Vagina (tissue), 2 donors: ENCODE measurements around the gene OPRL1. TPM values are rescaled to one million over a fixed set of nuclear protein-coding genes. Genes with fewer than 3 reads are reported as not detected.

Experiments used
- DNase-seq, 2 donors: peaks; one replicate each; pipeline ENCODE4 v3.0.0-alpha.2; 2017; ENCODE audit errors: extremely low spot score in 2 of 2
- H3K27ac ChIP-seq: fragments of 200-600 bp; sonication (generic); one replicate; pipeline ENCODE4 v1.5.1; 2019
- H3K27me3 ChIP-seq: fragments of 200-600 bp; sonication (generic); one replicate; pipeline ENCODE4 v1.5.1; 2019
- H3K36me3 ChIP-seq, 2 donors: fragments of 200-600 bp; sonication (generic); one replicate each; pipeline ENCODE4 v1.5.1; 2017 to 2019
- H3K4me1 ChIP-seq: fragments of 200-600 bp; sonication (generic); one replicate; pipeline ENCODE4 v1.5.1; 2019
- H3K4me3 ChIP-seq, 2 donors: fragments of 200-600 bp; sonication (generic); 1 replicate in 1 of 2; 2 replicates in 1 of 2; pipeline ENCODE4 v1.5.1; 2016 to 2019
- H3K9me3 ChIP-seq: fragments of 200-600 bp; sonication (generic); one replicate; pipeline ENCODE4 v1.5.1; 2019
- POLR2A ChIP-seq, 2 donors: fragments of 450-650 bp; IDR thresholded peaks; one replicate each; pipeline ENCODE4 v1.6.1; 2017; ENCODE audit warnings: antibody characterized with exemption in 2 of 2, mild to moderate bottlenecking in 2 of 2, moderate library complexity in 2 of 2
- POLR2AphosphoS5 ChIP-seq, 2 donors: sonication (generic); formaldehyde crosslinking; IDR thresholded peaks; one replicate each; pipeline ENCODE4 v1.9.0; 2017; ENCODE audit warnings: antibody characterized with exemption in 2 of 2, mild to moderate bottlenecking in 2 of 2, low read depth in 1 of 2; ENCODE audit not compliant: insufficient read depth in 1 of 2
- intact Hi-C: fragments of 100-400 bp; cut with DNase I; formaldehyde crosslinking; loops from one replicate; pipeline ENCODE4 v1.15.1; 2023
- total RNA-seq: library from RNA; depleted of rRNA; stranded (reverse); fragments of >200 nt; gene quantifications from one replicate; pipeline ENCODE4 v1.2.3, GENCODE V29; 2016
- TF ChIP-seq, protein P1 (sequence below), 3 experiments: fragments of 450-650 bp in 2 of 3; fragments of 200-600 bp in 1 of 3; sonication (generic) in 1 of 3; IDR thresholded peaks; one replicate each; pipeline ENCODE4 v1.5.1; 2017 to 2019; ENCODE audit warnings: antibody characterized with exemption in 3 of 3, mild to moderate bottlenecking in 2 of 3, moderate library complexity in 2 of 3

The OPRL1 gene
- total RNA-seq, 1 donor from 2014 or later, result 1.5 TPM

DNA sequence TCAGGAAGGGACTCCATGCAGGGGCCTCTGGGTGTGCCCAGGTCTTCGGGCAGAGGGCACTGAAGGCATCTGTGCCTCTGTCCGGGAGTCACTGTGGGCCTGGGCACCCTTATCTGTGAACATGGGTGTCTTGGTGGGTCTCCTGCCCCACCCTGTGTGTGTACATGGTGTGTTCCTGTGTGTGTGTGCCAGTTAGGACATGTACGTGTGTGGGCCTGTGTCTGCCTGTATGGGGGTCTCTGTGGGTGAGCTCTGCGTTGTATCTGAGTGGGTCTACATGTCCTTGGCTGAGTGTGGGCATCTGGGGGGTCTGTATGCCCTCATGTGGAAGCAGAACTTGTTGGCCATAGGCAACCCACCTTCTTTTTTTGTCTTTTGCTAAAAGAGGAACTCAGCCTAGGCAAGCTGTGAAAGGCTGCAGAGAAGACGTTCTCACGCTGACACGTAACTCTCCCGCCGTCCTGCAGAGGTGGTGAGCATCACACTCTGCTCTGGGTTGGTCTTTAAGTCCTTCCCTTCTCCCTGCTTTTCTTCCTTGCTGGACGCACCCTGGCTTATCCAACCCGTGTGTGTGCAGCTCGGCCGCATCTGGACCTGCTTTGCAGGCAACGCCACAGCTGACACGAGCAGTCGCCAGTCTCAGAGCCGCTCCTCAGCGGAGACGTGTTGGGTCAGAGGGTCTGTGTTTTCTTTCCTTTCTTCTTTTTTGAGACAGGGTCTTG, 28.0 kb downstream of the OPRL1 start:
- no peak overlapping the region for H3K27ac ChIP-seq
- DNase-seq, result no peak
- H3K4me3 ChIP-seq, result no peak overlapping the region
- H3K9me3 ChIP-seq, result no peaks in the 10 kb centered on the region
- no peaks in the 10 kb centered on the region for H3K4me1 ChIP-seq
- H3K36me3 ChIP-seq, result no peaks in the 10 kb centered on the region
- TF ChIP-seq POLR2AphosphoS5 (IDR thresholded peaks at IDR 0.05; ENCODE audit: insufficient read depth in 1 of 2, low read depth in 1 of 2) (no peak), POLR2A (IDR thresholded peaks at IDR 0.05) (no peak)
- TF ChIP-seq, protein P1, sequence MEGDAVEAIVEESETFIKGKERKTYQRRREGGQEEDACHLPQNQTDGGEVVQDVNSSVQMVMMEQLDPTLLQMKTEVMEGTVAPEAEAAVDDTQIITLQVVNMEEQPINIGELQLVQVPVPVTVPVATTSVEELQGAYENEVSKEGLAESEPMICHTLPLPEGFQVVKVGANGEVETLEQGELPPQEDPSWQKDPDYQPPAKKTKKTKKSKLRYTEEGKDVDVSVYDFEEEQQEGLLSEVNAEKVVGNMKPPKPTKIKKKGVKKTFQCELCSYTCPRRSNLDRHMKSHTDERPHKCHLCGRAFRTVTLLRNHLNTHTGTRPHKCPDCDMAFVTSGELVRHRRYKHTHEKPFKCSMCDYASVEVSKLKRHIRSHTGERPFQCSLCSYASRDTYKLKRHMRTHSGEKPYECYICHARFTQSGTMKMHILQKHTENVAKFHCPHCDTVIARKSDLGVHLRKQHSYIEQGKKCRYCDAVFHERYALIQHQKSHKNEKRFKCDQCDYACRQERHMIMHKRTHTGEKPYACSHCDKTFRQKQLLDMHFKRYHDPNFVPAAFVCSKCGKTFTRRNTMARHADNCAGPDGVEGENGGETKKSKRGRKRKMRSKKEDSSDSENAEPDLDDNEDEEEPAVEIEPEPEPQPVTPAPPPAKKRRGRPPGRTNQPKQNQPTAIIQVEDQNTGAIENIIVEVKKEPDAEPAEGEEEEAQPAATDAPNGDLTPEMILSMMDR (IDR thresholded peaks at IDR 0.05), result no peak
- intact Hi-C loops, result no loop called here
- H3K27me3 ChIP-seq, result no peaks in the 10 kb centered on the region

DNA sequence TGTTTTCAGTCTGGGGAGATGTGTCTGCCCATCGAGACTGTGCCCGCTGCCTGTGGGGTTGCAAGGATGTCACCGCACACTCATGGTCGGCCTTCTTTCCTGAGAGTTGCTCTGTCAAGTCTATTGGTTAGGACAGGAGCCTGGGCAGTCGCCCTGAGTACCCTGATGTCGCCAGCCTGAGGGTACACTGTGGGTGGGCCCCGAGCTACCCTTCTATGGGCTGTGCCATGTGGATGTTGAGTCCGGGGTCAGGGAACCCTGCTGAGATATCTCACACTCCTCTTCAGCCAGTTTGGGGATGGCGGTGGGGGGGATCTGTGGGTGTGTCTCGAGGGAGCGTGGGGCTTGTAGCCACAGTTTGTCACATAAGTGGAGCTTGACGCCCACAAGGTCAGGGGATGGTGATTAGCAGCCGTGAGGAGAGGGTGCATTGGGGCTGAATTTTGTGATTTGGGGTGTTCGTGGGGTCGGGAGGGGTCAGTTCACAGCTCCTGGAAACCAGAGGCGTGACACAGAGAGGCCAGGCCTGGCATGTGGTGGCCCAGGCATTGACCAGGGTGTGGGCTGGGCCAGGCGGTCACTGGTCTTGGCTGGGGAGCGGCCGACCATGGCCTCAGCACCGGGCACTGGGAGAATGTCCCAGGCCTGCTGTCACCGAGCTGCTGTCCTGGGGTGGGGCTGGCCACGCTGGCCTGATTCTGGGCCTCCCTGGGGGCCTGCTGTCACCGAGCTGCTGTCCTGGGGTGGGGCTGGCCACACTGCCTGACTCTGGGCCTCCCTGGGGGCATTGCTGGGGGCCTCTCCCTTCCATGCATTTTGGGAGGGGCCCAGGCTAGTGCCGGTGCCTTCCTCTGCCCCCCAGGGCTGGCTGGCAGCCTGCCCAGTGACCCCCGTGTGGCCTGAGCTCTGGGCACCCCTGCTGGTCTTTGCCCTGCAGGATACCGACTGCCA, 29.1 kb downstream of the OPRL1 start:
- no peak for TF ChIP-seq POLR2AphosphoS5 (IDR thresholded peaks at IDR 0.05; ENCODE audit: insufficient read depth in 1 of 2, low read depth in 1 of 2)
- TF ChIP-seq, protein P1 (IDR thresholded peaks at IDR 0.05), result no peak
- no peaks in the 10 kb centered on the region for H3K4me1 ChIP-seq
- no peaks in the 10 kb centered on the region for H3K36me3 ChIP-seq
- no peaks in the 10 kb centered on the region for H3K9me3 ChIP-seq
- H3K4me3 ChIP-seq, result no peak overlapping the region
- DNase-seq, result no peak
- intact Hi-C loops, result no loop called here
- H3K27ac ChIP-seq, result no peak overlapping the region
- no peaks in the 10 kb centered on the region for H3K27me3 ChIP-seq

DNA sequence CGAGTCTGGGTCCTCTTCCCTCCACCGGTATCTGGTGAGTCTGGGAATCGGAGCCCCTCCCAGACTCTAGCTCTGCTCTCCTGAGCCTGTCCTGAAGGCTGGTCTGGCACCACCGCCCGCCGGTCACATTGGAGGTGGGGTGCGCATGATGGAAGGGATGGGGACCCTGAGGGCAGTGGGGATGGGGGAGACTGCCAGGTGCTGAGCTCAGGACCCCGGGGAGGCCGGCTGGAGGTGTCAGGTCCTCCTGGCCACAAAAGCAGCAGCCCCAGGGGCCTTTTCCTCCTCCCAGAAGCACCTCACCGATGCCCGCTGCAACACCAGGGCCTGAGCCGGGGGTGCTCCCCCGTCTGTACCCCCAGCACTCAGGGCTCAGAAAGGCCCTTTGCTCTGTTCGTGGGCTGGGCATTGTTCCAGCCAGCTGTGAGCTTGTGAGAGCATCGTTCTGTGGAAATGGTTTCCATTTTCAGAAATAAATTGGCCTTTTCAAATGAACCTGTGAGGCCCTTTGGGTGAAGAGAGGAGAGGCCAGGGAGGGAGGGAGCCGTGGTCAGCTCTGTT, 30.0 kb downstream of the OPRL1 start:
- H3K9me3 ChIP-seq, result no peaks in the 10 kb centered on the region
- H3K36me3 ChIP-seq, result no peaks in the 10 kb centered on the region
- intact Hi-C loops, result no loop called here
- no peak overlapping the region for H3K27ac ChIP-seq
- DNase-seq, result no peak
- no peak overlapping the region for H3K4me3 ChIP-seq
- no peaks in the 10 kb centered on the region for H3K27me3 ChIP-seq
- TF ChIP-seq, protein P1 (IDR thresholded peaks at IDR 0.05), result no peak
- no peak for TF ChIP-seq POLR2A (IDR thresholded peaks at IDR 0.05)
- TF ChIP-seq POLR2AphosphoS5 (IDR thresholded peaks at IDR 0.05; ENCODE audit: insufficient read depth in 1 of 2, low read depth in 1 of 2), result no peak
- no peaks in the 10 kb centered on the region for H3K4me1 ChIP-seq

DNA sequence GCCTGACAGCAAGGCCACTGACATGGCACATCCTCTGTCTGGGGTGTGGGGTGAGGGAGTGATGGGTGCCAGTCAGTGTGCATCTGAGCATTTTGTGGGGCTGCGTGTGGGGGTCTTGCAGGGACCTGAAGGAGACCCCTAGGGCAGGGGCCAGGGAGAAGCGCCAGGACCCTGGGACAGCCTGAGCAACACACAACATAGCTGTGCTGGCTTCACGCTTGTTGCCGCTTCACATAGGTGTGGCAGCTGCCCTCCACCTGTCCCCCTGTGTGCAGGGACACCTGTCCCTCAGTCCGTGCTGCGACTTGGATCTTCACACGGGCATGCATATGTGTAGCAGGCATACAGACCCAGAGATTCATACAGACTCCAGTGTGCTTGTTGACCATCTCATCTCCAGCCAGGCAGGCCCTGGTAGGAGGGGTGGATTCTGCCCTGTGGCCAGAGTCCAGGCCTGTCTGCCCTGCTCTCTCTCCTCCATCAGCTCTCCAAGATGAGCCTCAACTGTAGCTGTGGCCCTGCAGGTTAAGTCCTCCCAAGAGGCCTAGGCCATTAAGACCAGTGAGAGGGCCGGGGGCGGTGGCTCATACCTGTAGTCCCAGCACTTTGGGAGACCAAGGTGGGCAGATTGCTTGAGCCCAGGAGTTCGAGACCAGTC, 30.7 kb downstream of the OPRL1 start:
- Histone ChIP-seq H3K36me3 (no peaks in the 10 kb centered on the region), H3K27me3 (no peaks in the 10 kb centered on the region), H3K4me3 (no peak overlapping the region), H3K27ac (no peak overlapping the region), H3K4me1 (no peaks in the 10 kb centered on the region), H3K9me3 (no peaks in the 10 kb centered on the region)
- TF ChIP-seq POLR2A (IDR thresholded peaks at IDR 0.05) (no peak), POLR2AphosphoS5 (IDR thresholded peaks at IDR 0.05; ENCODE audit: insufficient read depth in 1 of 2, low read depth in 1 of 2) (no peak)
- TF ChIP-seq, protein P1 (IDR thresholded peaks at IDR 0.05), result no peak
- intact Hi-C loops, result no loop called here
- DNase-seq, result no peak
